NCI-H460 (cell line): Measurements from ENCODE around the gene LRCH3. TPM values are rescaled to one million over a fixed set of nuclear protein-coding genes. Genes with fewer than 3 reads are reported as not detected.
"Not testable (repeated sequence)": the region's sequence is repeated elsewhere in the genome, so short reads cannot be mapped to it uniquely, and the experiment has no call there.

Source experiments
- DNase-seq: peaks from one replicate; pipeline ENCODE4 v3.0.0-alpha.2; 2016; ENCODE audit warnings: low read depth; ENCODE audit errors: extremely low read depth
- small RNA-seq, 2 experiments: library from RNA; depleted of rRNA; stranded (forward); fragments of <200 nt; gene quantifications; one replicate each; pipeline ENCODE3, GENCODE V24; 2014
- total RNA-seq: library from RNA; depleted of rRNA; stranded (reverse); fragments of >200 nt; shearing (Covaris generic); gene quantifications from 2 replicates; pipeline ENCODE4 v1.2.3, GENCODE V29; 2014; rRNA removed

Gene LRCH3
- total RNA-seq, 1 experiment from 2014 or later, result 38.6 TPM

DNA sequence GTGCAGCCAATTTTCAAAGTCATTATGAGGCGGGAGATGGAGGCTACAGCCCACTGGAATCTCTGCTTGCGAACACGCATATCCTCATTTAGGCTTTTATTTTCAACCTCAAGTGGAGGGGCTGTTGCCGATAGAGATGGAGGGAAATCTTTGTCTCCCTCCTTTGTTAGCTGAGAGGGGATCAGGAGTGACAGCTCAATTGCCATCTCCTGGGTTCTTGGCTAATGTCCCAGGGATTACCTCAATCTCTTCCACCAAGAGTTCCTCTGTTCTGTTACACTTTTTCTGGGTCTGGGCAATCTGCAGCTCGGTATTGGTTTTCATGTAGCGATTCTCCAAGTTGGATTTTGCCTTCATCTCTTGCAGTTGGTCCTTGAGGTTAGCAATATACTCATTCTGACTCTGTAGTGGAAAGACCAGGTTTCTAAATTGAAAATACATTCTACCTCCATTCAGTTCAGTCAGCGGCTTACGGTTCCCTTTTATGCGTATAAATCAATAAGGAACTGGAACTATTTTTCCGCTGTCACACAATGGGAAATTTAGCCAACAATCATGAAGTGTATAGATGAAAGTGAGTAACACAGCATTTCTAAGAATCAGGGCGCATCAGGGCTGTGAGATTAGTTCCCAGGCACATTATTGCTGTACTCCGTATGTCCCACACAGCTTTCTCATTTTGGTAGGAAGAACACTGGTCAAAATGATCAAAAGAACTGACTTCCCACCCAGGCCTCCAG lies 122.8 kb downstream of the LRCH3 start:
- DNase-seq, result no peak

DNA sequence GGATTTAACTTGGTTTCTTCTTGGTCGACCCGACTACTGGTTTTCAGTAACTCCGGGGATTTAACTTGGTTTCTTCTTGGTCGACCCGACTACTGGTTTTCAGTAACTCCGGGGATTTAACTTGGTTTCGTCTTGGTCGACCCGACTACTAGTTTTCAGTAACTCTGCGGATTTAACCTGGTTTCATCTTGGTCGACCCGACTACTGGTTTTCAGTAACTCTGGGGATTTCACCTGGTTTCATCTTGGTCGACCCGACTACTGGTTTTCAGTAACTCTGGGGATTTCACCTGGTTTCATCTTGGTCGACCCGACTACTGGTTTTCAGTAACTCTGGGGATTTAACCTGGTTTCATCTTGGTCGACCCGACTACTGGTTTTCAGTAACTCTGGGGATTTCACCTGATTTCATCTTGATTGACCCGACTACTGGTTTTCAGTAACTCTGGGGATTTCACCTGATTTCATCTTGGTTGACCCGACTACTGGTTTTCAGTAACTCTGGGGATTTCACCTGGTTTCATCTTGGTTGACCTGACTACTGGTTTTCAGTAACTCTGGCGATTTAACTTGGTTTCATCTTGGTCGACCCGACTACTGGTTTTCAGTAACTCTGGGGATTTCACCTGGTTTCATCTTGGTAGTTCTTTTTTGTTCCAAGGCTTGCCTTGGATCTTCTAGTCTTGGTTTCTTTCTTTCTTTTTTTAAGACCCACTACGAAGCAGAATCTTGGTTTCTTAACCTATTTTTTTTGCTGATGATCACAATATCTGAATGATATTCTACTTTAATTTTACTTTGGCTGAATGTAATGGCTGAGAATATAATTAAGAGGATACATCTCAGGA lies 130.6 kb downstream of the LRCH3 start:
- DNase-seq, result not testable (repeated sequence)

DNA sequence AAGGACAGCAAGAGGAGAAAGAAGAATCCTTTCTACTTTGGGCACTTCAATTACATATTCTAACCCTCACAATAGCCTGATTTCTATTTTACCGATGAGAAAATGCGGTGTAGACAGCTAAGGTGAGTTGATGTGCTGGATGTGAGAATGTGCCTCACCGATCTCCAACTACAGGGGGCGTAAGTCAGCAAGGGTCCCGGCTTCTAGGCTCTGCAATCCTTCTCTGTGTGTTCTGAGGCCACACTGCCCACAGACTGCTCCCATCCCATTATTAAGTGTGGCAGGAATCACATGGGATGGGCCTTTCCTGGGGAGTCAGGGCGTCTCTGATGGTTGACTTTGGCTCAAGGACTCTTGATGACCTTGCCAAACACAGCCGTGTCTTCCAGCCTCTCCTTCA lies 135.4 kb downstream of the LRCH3 start:
- no peak for DNase-seq

DNA sequence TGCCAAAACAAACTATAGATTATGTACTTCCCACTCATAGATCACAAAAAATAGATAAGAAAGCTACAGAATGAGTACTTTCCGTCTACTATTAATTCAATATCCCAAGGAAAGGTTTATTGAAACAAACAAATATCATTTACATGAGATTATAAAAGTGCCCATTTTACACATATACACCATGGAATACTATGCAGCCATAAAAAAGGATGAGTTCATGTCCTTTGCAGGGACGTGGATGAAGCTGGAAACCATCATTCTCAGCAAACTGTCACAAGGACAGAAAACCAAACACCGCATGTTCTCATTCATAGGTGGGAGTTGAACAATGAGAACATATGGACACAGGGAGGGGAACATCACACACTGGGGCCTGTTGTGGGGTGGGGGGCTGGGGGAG lies 136.5 kb downstream of the LRCH3 start:
- DNase-seq, result not testable (repeated sequence)

DNA sequence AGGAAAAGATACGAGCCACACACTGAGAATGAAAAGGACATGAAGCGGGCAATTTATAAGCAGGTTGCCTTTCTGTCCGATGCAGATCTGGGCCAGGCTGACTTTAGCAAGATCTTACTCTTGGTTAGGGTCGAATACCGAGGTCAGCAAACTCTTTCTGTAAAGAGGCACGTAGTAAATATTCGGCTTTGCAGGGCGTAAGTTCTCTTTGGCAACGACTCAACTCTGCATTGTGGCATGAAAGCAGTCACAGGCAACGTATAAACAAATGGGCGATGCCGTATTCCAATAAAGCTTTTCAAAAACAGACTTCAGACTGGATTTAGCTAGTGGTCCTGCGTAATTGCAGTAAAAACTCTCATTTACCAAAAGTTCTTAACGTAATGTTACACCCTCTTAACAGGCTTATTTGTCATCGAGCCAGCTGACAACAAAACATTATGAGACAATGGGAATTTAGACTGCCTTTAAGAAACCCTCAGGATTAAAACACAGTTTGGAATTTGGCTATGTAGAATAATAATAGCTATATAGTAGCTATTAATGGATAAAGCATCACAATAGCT lies 145.8 kb downstream of the LRCH3 start:
- no peak for DNase-seq

Small RNA genes within 50 kb of the gene (small RNA-seq; reads per million reads assigned to genes)
- gene RNU6-858P, result 0 reads per million in 2 experiments

Other genes starting within 250 kb of the LRCH3 start
- 0.55 and 0.74 TPM in 2 replicates for gene BDH1, start 235.3 kb upstream of the LRCH3 start, total RNA-seq
- 6.8 and 7.9 TPM in 2 replicates for gene RUBCN, start 54.4 kb upstream of the LRCH3 start, total RNA-seq
- 30.1 and 36.7 TPM in 2 replicates for gene FYTTD1, start 41.4 kb upstream of the LRCH3 start, total RNA-seq
- 1,951 and 2,039 TPM in 2 replicates for gene RPL35A, start 158.9 kb downstream of the LRCH3 start, total RNA-seq
- gene LMLN, start 169.0 kb downstream of the LRCH3 start, total RNA-seq, result 2.4 and 3.2 TPM in 2 replicates